NCI-H226 (cell line): ENCODE measurements around the gene VPS37B.
"Not testable (repeated sequence)": the region's sequence is repeated elsewhere in the genome, so short reads cannot be mapped to it uniquely, and the experiment has no call there.

Experiments
- DNase-seq: peaks from one replicate; pipeline ENCODE4 v3.0.0-alpha.2; 2015

The VPS37B gene

GRCh38 chr12:122903693-122904034 lies 7.7 kb upstream of the VPS37B start:
- DNase-seq = no peak

- no peak for DNase-seq
Observed at GRCh38 chr12:122902854-122903692, 7.1 kb upstream of the VPS37B start.

GRCh38 chr12:122899887-122900286 lies 4.0 kb upstream of the VPS37B start:
- DNase-seq = no peak

- no peak for DNase-seq
Observed at GRCh38 chr12:122896662-122897061, 738 bp upstream of the VPS37B start.

GRCh38 chr12:122895320-122895703 lies 612 bp downstream of the VPS37B start:
- no peak for DNase-seq

- no peak for DNase-seq
Observed at GRCh38 chr12:122894193-122895121, 1.5 kb downstream of the VPS37B start.

GRCh38 chr12:122893208-122894153 lies 2.4 kb downstream of the VPS37B start:
- no peak for DNase-seq

- DNase-seq = not testable (repeated sequence)
Observed at GRCh38 chr12:122892724-122893123, 3.2 kb downstream of the VPS37B start.

GRCh38 chr12:122891661-122892525 lies 4.0 kb downstream of the VPS37B start:
- DNase-seq = peak; percentile 60

- DNase-seq = no peak
Observed at GRCh38 chr12:122889761-122890520, 6.0 kb downstream of the VPS37B start.

GRCh38 chr12:122888232-122888752 lies 7.6 kb downstream of the VPS37B start:
- peak; percentile 96 for DNase-seq

GRCh38 chr12:122887819-122888212 lies 8.1 kb downstream of the VPS37B start:
- no peak for DNase-seq

GRCh38 chr12:122886851-122887818 lies 8.8 kb downstream of the VPS37B start:
- DNase-seq = peak; percentile 89

GRCh38 chr12:122886161-122886560 lies 9.8 kb downstream of the VPS37B start:
- DNase-seq = no peak

- DNase-seq = no peak
Observed at GRCh38 chr12:122884860-122885259, 11.1 kb downstream of the VPS37B start.

GRCh38 chr12:122884091-122884826 lies 11.7 kb downstream of the VPS37B start:
- DNase-seq = peak; percentile 29

- no peak for DNase-seq
Observed at GRCh38 chr12:122882908-122883558, 12.9 kb downstream of the VPS37B start.

GRCh38 chr12:122880668-122881067 lies 15.3 kb downstream of the VPS37B start:
- DNase-seq = peak; percentile 85
